HG03139 (cell line): ENCODE results near the gene AQP12A.
"Not testable (repeated sequence)": the region's sequence is repeated elsewhere in the genome, so short reads cannot be mapped to it uniquely, and the experiment has no call there.

Experiments used
- ATAC-seq: cut with Tn5 transposase; IDR thresholded peaks from one replicate; pipeline ENCODE4 v1.9.1; 2021; ENCODE audit not compliant: unreplicated experiment

Gene AQP12A

GRCh38 chr2:240691631-240692420 is at the start of gene AQP12A:
TSS of gene AQP12A (plus strand) at chr2:240691866. CDS start at chr2:240691914, 48 bp downstream.
- not testable (repeated sequence) for ATAC-seq

GRCh38 chr2:240642061-240642805 is 49.4 kb upstream of the AQP12A start:
- ATAC-seq = no peak

GRCh38 chr2:240642806-240643092 is 48.9 kb upstream of the AQP12A start:
- ATAC-seq = no peak

GRCh38 chr2:240643093-240643810 is 48.4 kb upstream of the AQP12A start:
- ATAC-seq = no peak

- no peak for ATAC-seq
Measured at GRCh38 chr2:240643811-240644150, 47.9 kb upstream of the AQP12A start.

GRCh38 chr2:240644171-240644651 is 47.5 kb upstream of the AQP12A start:
- ATAC-seq = no peak

- ATAC-seq = no peak
Measured at GRCh38 chr2:240644859-240645301, 46.8 kb upstream of the AQP12A start.

- ATAC-seq = no peak
Measured at GRCh38 chr2:240645346-240645745, 46.3 kb upstream of the AQP12A start.

- no peak for ATAC-seq
Measured at GRCh38 chr2:240645801-240646175, 45.9 kb upstream of the AQP12A start.

GRCh38 chr2:240646176-240646899 is 45.3 kb upstream of the AQP12A start:
- ATAC-seq = no peak

GRCh38 chr2:240646900-240647502 is 44.7 kb upstream of the AQP12A start:
- no peak for ATAC-seq

GRCh38 chr2:240647503-240648154 is 44.0 kb upstream of the AQP12A start:
- ATAC-seq = no peak

GRCh38 chr2:240648155-240648649 is 43.5 kb upstream of the AQP12A start:
- ATAC-seq = no peak

GRCh38 chr2:240648650-240649275 is 42.9 kb upstream of the AQP12A start:
- no peak for ATAC-seq

- ATAC-seq = no peak
Measured at GRCh38 chr2:240649331-240649730, 42.3 kb upstream of the AQP12A start.

- ATAC-seq = no peak
Measured at GRCh38 chr2:240650254-240650965, 41.3 kb upstream of the AQP12A start.

GRCh38 chr2:240651185-240651584 is 40.5 kb upstream of the AQP12A start:
- no peak for ATAC-seq

GRCh38 chr2:240655931-240656886 is 35.5 kb upstream of the AQP12A start:
- ATAC-seq = no peak
